PFSK-1 (cell line): ENCODE data around the gene SIDT2.

Experiments
- FOXP2 ChIP-seq: optimal IDR thresholded peaks from 2 replicates; pipeline ENCODE3; 2011; ENCODE audit warnings: borderline replicate concordance, control low read depth, inconsistent platforms; ENCODE audit not compliant: insufficient read depth; ENCODE audit errors: extremely low read length, extremely low read depth
- POLR2AphosphoS5 ChIP-seq: IDR thresholded peaks from 2 replicates; pipeline ENCODE4 v1.6.1; 2012; ENCODE audit warnings: low read depth, mild to moderate bottlenecking, control low read depth, low read length, moderate library complexity
- SIN3A ChIP-seq: IDR thresholded peaks from 2 replicates; pipeline ENCODE4 v1.6.1; 2012; ENCODE audit warnings: mild to moderate bottlenecking, low read length, moderate library complexity, borderline replicate concordance; ENCODE audit not compliant: insufficient read depth
- TAF1 ChIP-seq: IDR thresholded peaks from 2 replicates; pipeline ENCODE4 v1.6.1; 2012; ENCODE audit warnings: low read length, control low read depth, borderline replicate concordance; ENCODE audit not compliant: insufficient read depth
- TF ChIP-seq, protein P1 (sequence below), 2 experiments: IDR thresholded peaks; 2 replicates each; pipeline versions ENCODE4 v1.6.1 to v1.8.0; 2011 to 2012; ENCODE audit warnings: low read depth in 2 of 2, low read length in 2 of 2, control low read depth in 1 of 2, inconsistent platforms in 1 of 2, mild to moderate bottlenecking in 1 of 2, moderate library complexity in 1 of 2; ENCODE audit not compliant: insufficient read depth in 1 of 2

GRCh38 chr11:117205211-117205818, 26.8 kb downstream of the SIDT2 start:
- TF ChIP-seq POLR2AphosphoS5, result no peak
- TF ChIP-seq FOXP2, result no peak
- no peak for TF ChIP-seq TAF1
- TF ChIP-seq, protein P1, sequence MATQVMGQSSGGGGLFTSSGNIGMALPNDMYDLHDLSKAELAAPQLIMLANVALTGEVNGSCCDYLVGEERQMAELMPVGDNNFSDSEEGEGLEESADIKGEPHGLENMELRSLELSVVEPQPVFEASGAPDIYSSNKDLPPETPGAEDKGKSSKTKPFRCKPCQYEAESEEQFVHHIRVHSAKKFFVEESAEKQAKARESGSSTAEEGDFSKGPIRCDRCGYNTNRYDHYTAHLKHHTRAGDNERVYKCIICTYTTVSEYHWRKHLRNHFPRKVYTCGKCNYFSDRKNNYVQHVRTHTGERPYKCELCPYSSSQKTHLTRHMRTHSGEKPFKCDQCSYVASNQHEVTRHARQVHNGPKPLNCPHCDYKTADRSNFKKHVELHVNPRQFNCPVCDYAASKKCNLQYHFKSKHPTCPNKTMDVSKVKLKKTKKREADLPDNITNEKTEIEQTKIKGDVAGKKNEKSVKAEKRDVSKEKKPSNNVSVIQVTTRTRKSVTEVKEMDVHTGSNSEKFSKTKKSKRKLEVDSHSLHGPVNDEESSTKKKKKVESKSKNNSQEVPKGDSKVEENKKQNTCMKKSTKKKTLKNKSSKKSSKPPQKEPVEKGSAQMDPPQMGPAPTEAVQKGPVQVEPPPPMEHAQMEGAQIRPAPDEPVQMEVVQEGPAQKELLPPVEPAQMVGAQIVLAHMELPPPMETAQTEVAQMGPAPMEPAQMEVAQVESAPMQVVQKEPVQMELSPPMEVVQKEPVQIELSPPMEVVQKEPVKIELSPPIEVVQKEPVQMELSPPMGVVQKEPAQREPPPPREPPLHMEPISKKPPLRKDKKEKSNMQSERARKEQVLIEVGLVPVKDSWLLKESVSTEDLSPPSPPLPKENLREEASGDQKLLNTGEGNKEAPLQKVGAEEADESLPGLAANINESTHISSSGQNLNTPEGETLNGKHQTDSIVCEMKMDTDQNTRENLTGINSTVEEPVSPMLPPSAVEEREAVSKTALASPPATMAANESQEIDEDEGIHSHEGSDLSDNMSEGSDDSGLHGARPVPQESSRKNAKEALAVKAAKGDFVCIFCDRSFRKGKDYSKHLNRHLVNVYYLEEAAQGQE (IDR thresholded peaks at IDR 0.05; ENCODE audit: insufficient read depth in 1 of 2, low read depth in 2 of 2, low read length in 2 of 2), result no peak
- no peak for TF ChIP-seq SIN3A
